ENCODE results near the gene ARFGEF2. TPM values are rescaled to one million over a fixed set of nuclear protein-coding genes. Genes with fewer than 3 reads are reported as not detected.

Gene ARFGEF2
- total and polyA plus RNA-seq, 2 experiments from 2014 or later = 10.9 to 48.0 TPM

- no peaks in the 10 kb centered on the region for H3K9me3 ChIP-seq (ENCODE audit: low read depth)
- H3K4me3 ChIP-seq = no peak overlapping the region
- H3K4me2 ChIP-seq = no peak overlapping the region
- H3K27me3 ChIP-seq = no peaks in the 10 kb centered on the region
- no peak overlapping the region for H3K27ac ChIP-seq
- DNase-seq (ENCODE audit: low spot score) = no peak
- 90% methylated on average over 1 of the region's 1 CpG for WGBS (ENCODE audit: low lambda C conversion rate, missing lambda C conversion rate)
- H4K20me1 ChIP-seq (ENCODE audit: insufficient read depth, poor library complexity, severe bottlenecking) = peaks cover 13% of the 10 kb centered on the region
- no peak overlapping the region for H2AFZ ChIP-seq
- H3K4me1 ChIP-seq (ENCODE audit: insufficient read depth) = peaks cover 8% of the 10 kb centered on the region
- TF ChIP-seq EZH2phosphoT487 (IDR thresholded peaks at IDR 0.05; ENCODE audit: low read depth, severe bottlenecking, unreplicated experiment) (no peak), EZH2 (IDR thresholded peaks at IDR 0.05; ENCODE audit: borderline replicate concordance) (no peak), CTCF (IDR thresholded peaks at IDR 0.05; ENCODE audit: poor library complexity) (no peak)
- H3K79me2 ChIP-seq = peaks cover 100% of the 10 kb centered on the region
- H3K9me2 ChIP-seq (replicated peaks; ENCODE audit: insufficient read depth) = no peaks in the 10 kb centered on the region
- no peaks in the 10 kb centered on the region for H3K36me3 ChIP-seq (replicated peaks; ENCODE audit: insufficient read depth, low read depth)
Observed at GRCh38 chr20:49052334-49052733, 130.8 kb downstream of the ARFGEF2 start.

GRCh38 chr20:49054056-49054643 is 132.6 kb downstream of the ARFGEF2 start:
- TF ChIP-seq EZH2phosphoT487 (IDR thresholded peaks at IDR 0.05; ENCODE audit: low read depth, severe bottlenecking, unreplicated experiment) (no peak), CTCF (IDR thresholded peaks at IDR 0.05; ENCODE audit: poor library complexity) (no peak)
- 91% methylated on average over 4 of the region's 4 CpGs for WGBS (ENCODE audit: low lambda C conversion rate, missing lambda C conversion rate)

GRCh38 chr20:49063279-49063678 is 141.8 kb downstream of the ARFGEF2 start:
- Histone ChIP-seq H3K36me3 (replicated peaks; ENCODE audit: insufficient read depth, low read depth) (no peaks in the 10 kb centered on the region), H3K4me2 (no peak overlapping the region), H4K20me1 (ENCODE audit: insufficient read depth, poor library complexity, severe bottlenecking) (peaks cover 5% of the 10 kb centered on the region), H3K27ac (no peak overlapping the region), H3K27me3 (no peaks in the 10 kb centered on the region), H3K9me2 (replicated peaks; ENCODE audit: insufficient read depth) (no peaks in the 10 kb centered on the region), H3K4me1 (ENCODE audit: insufficient read depth) (no peaks in the 10 kb centered on the region), H3K4me3 (no peak overlapping the region), H2AFZ (no peak overlapping the region), H3K9me3 (ENCODE audit: low read depth) (no peaks in the 10 kb centered on the region), H3K79me2 (peaks cover 53% of the 10 kb centered on the region)
- no peak for DNase-seq (ENCODE audit: low spot score)
- WGBS (ENCODE audit: low lambda C conversion rate, missing lambda C conversion rate) = 90% methylated on average over 3 of the region's 3 CpGs
- no peak for TF ChIP-seq EZH2phosphoT487 (IDR thresholded peaks at IDR 0.05; ENCODE audit: low read depth, severe bottlenecking, unreplicated experiment)
- TF ChIP-seq CTCF (IDR thresholded peaks at IDR 0.05; ENCODE audit: poor library complexity) = no peak
- TF ChIP-seq EZH2 (IDR thresholded peaks at IDR 0.05; ENCODE audit: borderline replicate concordance) = no peak

More at GRCh38 chr20:49054056-49054643, 132.6 kb downstream of the ARFGEF2 start:
- Histone ChIP-seq H3K4me3 (no peak overlapping the region), H3K27ac (no peak overlapping the region), H3K36me3 (replicated peaks; ENCODE audit: insufficient read depth, low read depth) (no peaks in the 10 kb centered on the region), H3K9me2 (replicated peaks; ENCODE audit: insufficient read depth) (no peaks in the 10 kb centered on the region), H3K4me2 (no peak overlapping the region), H3K79me2 (peaks cover 100% of the 10 kb centered on the region), H3K9me3 (ENCODE audit: low read depth) (no peaks in the 10 kb centered on the region), H3K27me3 (no peaks in the 10 kb centered on the region), H2AFZ (no peak overlapping the region), H4K20me1 (ENCODE audit: insufficient read depth, poor library complexity, severe bottlenecking) (peaks cover 13% of the 10 kb centered on the region), H3K4me1 (ENCODE audit: insufficient read depth) (no peaks in the 10 kb centered on the region)
- no peak for DNase-seq (ENCODE audit: low spot score)
